ENCODE measurements around the gene TAF4B. TPM values are rescaled to one million over a fixed set of nuclear protein-coding genes. Genes with fewer than 3 reads are reported as not detected.
"Not testable (repeated sequence)": the region's sequence is repeated elsewhere in the genome, so short reads cannot be mapped to it uniquely, and the experiment has no call there.

TAF4B gene
- total RNA-seq, 4 donors from 2014 or later, result 3.7 to 11.9 (median 7.1) TPM

DNA sequence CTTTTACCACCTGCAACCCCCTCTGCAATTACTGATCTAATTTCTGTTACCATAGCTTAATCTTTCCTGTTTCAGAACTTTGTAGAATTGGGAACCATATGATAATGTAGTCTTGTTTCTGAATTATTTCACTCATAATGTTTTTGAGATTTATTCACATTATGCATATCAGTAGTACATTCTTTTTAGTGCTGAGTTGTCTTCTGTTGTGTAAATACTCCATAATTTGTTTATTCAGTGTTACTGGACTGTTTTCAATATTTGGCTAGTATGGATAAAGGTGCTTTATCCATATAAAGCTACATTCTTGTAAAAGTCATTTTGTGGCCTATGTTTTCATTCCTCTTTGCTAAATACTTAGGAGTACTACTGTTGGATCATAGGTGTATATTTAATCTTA lies 152.5 kb downstream of the TAF4B start:
- H3K4me1 ChIP-seq, result no peaks in the 10 kb centered on the region
- intact Hi-C loops (cut with DNase I; ENCODE audit: low total_unique reads) (loop anchor here (10.0 kb wide), 1 partner anchor 406 kb away; no protein-coding TSS in a partner anchor), in situ Hi-C loops (cut with MboI; ENCODE audit: low pct_ligation_motif_present in 1 of 4, low pct_unique_long_range_greater_than_20kb in 1 of 4, low sequenced_read_pairs in 3 of 4) (loop anchor here in 1 of 4 donors (25.0 kb wide), 1 partner anchor 284 kb away; no protein-coding TSS in a partner anchor)
- no peak overlapping the region for H3K4me3 ChIP-seq
- no peak for TF ChIP-seq POLR2A (IDR thresholded peaks at IDR 0.05)
- TF ChIP-seq EP300 (IDR thresholded peaks at IDR 0.05; ENCODE audit: low read depth), result no peak
- TF ChIP-seq, protein P1, sequence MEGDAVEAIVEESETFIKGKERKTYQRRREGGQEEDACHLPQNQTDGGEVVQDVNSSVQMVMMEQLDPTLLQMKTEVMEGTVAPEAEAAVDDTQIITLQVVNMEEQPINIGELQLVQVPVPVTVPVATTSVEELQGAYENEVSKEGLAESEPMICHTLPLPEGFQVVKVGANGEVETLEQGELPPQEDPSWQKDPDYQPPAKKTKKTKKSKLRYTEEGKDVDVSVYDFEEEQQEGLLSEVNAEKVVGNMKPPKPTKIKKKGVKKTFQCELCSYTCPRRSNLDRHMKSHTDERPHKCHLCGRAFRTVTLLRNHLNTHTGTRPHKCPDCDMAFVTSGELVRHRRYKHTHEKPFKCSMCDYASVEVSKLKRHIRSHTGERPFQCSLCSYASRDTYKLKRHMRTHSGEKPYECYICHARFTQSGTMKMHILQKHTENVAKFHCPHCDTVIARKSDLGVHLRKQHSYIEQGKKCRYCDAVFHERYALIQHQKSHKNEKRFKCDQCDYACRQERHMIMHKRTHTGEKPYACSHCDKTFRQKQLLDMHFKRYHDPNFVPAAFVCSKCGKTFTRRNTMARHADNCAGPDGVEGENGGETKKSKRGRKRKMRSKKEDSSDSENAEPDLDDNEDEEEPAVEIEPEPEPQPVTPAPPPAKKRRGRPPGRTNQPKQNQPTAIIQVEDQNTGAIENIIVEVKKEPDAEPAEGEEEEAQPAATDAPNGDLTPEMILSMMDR (IDR thresholded peaks at IDR 0.05), result no peak
- no peak for TF ChIP-seq POLR2AphosphoS5 (IDR thresholded peaks at IDR 0.05)
- no peak for DNase-seq
- H3K27me3 ChIP-seq, result no peaks in the 10 kb centered on the region
- H3K27ac ChIP-seq, result no peak overlapping the region
- no peaks in the 10 kb centered on the region for H3K9me3 ChIP-seq
- H3K36me3 ChIP-seq, result no peaks in the 10 kb centered on the region

DNA sequence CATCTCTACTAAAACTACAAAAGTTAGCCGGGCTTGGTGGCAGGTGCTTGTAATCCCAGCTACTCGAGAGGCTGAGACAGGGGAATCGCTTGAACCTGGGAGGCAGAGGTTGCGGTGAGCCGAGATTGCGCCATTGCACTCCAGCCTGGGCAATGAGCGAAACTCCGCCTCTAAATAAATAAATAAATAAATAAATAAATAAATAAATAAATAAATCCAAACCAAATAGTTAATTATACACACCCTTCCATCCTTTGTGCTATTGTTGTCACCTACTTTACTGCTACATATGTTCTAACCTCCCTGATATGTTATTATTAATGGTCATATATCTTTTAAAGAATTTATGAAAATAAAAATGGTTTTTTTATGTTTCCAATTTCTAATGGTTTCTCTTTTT lies 155.3 kb downstream of the TAF4B start:
- not testable (repeated sequence) for H3K36me3 ChIP-seq, H3K4me1 ChIP-seq, H3K27ac ChIP-seq, DNase-seq, H3K27me3 ChIP-seq, H3K9me3 ChIP-seq, H3K4me3 ChIP-seq
- 82 to 98% methylated on average over 7 to 8 of the region's 8 CpGs for WGBS, 2 donors (ENCODE audit: low coverage in 1 of 2)
- intact Hi-C loops (cut with DNase I; ENCODE audit: low total_unique reads), result loop anchor here (10.0 kb wide), 1 partner anchor 273 kb away; no protein-coding TSS in a partner anchor
- in situ Hi-C loops (cut with MboI; ENCODE audit: low pct_ligation_motif_present in 1 of 4, low pct_unique_long_range_greater_than_20kb in 1 of 4, low sequenced_read_pairs in 3 of 4), result loop anchor here in 1 of 4 donors (25.0 kb wide), 1 partner anchor 281 kb away; no protein-coding TSS in a partner anchor

DNA sequence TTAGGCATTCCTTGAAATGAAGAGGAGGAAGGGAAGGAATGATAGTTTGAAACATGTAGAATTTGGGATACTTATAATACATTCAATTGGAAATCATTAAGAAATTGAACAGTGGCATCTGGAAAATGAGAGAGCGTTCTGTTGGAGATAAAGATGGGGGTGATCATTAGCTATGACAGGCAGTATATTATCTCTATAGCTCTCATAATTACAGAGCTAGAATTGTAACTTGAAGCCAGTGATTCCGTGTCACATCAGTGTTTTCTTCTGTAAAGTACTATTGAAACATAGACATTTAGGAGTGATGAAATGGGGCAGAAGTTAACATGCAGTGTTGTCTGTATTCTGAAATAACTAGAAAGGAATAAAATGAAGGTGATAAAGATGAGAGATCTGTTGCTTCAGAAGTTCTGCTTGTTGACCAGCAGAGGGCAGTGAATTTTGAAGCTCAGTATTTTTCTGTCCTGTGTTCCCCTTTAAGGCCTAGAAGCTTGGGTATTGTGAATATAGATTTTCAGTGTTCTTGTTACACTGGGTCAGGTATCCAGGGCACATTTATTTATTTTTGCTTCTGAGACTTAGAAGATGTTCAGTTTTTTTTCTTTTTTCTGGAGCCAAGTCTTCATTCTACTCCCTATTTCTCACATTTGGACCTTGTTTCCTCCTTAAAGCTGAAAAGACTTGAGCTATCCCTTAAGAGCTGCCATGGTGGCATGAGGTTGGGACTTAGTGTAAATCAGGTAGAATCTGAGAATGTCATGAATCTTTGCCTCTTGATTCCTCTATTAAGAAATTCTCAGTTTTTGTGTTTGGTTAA lies 157.4 kb downstream of the TAF4B start:
- H3K9me3 ChIP-seq, result no peaks in the 10 kb centered on the region
- H3K36me3 ChIP-seq, result no peaks in the 10 kb centered on the region
- no peak overlapping the region for H3K27ac ChIP-seq
- H3K4me3 ChIP-seq, result no peak overlapping the region
- intact Hi-C loops (cut with DNase I; ENCODE audit: low total_unique reads), result loop anchor here (10.0 kb wide), 1 partner anchor 271 kb away; no protein-coding TSS in a partner anchor
- TF ChIP-seq POLR2AphosphoS5 (IDR thresholded peaks at IDR 0.05), result no peak
- TF ChIP-seq, protein P1 (IDR thresholded peaks at IDR 0.05), result peak; percentile 60 to 79 (median 70)
- WGBS, 2 donors (ENCODE audit: low coverage in 1 of 2), result 14 to 29% methylated on average over 2 of the region's 2 CpGs
- no peak for DNase-seq
- no peaks in the 10 kb centered on the region for H3K27me3 ChIP-seq
- peaks cover 0 to 7% (median 0%) of the 10 kb centered on the region in 4 donors for H3K4me1 ChIP-seq
- in situ Hi-C loops (cut with MboI; ENCODE audit: low pct_ligation_motif_present in 1 of 4, low pct_unique_long_range_greater_than_20kb in 1 of 4, low sequenced_read_pairs in 3 of 4), result loop anchor here in 1 of 4 donors (25.0 kb wide), 1 partner anchor 279 kb away; no protein-coding TSS in a partner anchor

DNA sequence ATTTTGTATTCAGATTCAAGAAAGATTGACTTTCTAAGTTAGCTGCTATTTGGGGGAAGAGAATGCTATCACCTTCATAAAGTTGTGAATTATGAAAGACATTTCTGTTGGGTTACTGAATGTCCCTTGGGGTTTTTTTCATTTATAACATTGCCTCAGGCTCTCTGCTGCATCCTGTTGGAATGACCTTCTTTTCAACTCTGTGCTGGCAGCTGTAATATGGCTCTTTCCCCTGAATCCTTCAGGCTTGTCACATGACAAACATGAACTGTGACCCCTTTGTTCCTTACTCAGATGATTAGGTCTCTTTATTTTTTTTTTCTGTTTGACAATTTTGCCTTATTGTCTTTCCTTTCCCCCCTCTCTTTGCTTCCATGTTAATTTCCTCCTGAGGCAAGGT lies 159.8 kb downstream of the TAF4B start:
- H3K27me3 ChIP-seq, result no peaks in the 10 kb centered on the region
- in situ Hi-C loops (cut with MboI; ENCODE audit: low pct_ligation_motif_present in 1 of 4, low pct_unique_long_range_greater_than_20kb in 1 of 4, low sequenced_read_pairs in 3 of 4), result loop anchor here in 1 of 4 donors (25.0 kb wide), 1 partner anchor 276 kb away; no protein-coding TSS in a partner anchor
- TF ChIP-seq POLR2AphosphoS5 (IDR thresholded peaks at IDR 0.05), result no peak
- TF ChIP-seq EP300 (IDR thresholded peaks at IDR 0.05; ENCODE audit: low read depth), result no peak
- TF ChIP-seq, protein P1 (IDR thresholded peaks at IDR 0.05), result no peak
- TF ChIP-seq POLR2A (IDR thresholded peaks at IDR 0.05), result no peak
- DNase-seq, result no peak
- H3K4me1 ChIP-seq, result peaks cover 0 to 7% (median 0%) of the 10 kb centered on the region in 4 donors
- H3K36me3 ChIP-seq, result no peaks in the 10 kb centered on the region
- intact Hi-C loops (cut with DNase I; ENCODE audit: low total_unique reads), result loop anchor here (10.0 kb wide), 1 partner anchor 269 kb away; no protein-coding TSS in a partner anchor
- H3K27ac ChIP-seq, result no peak overlapping the region
- no peak overlapping the region for H3K4me3 ChIP-seq
- no peaks in the 10 kb centered on the region for H3K9me3 ChIP-seq

Data from transverse colon (tissue), 4 donors.